ENCODE measurements around the gene FDXACB1. TPM values are rescaled to one million over a fixed set of nuclear protein-coding genes. Genes with fewer than 3 reads are reported as not detected.

FDXACB1 gene
- total and polyA plus RNA-seq, 8 donors = 0.29 to 4.3 (median 1.5) TPM; not detected in 2

- Histone ChIP-seq H3K27ac (no peak overlapping the region), H3K4me1 (peaks cover 0 to 4% (median 0%) of the 10 kb centered on the region in 4 donors), H3K9me3 (no peaks in the 10 kb centered on the region), H3K36me3 (peaks cover 30 to 92% (median 90%) of the 10 kb centered on the region in 4 donors), H3K27me3 (no peaks in the 10 kb centered on the region), H3K4me3 (no peak overlapping the region)
- WGBS, 5 donors = 69 to 82% (median 71%) methylated on average over 3 of the region's 3 CpGs
- intact Hi-C loops (cut with DNase I; ENCODE audit: low total_unique reads) = no loop called here
- DNase-seq = no peak
- TF ChIP-seq POLR2A (IDR thresholded peaks at IDR 0.05) (no peak), CTCF (IDR thresholded peaks at IDR 0.05) (no peak), POLR2AphosphoS5 (IDR thresholded peaks at IDR 0.05) (no peak), EP300 (IDR thresholded peaks at IDR 0.05) (no peak)
Observed at GRCh38 chr11:111860257-111860656, 18.7 kb downstream of the FDXACB1 start.

- H3K4me3 ChIP-seq = no peak overlapping the region
- peaks cover 22 to 95% (median 92%) of the 10 kb centered on the region in 4 donors for H3K36me3 ChIP-seq
- no peak for DNase-seq
- H3K9me3 ChIP-seq = no peaks in the 10 kb centered on the region
- peaks cover 0 to 4% (median 0%) of the 10 kb centered on the region in 4 donors for H3K4me1 ChIP-seq
- TF ChIP-seq CTCF (IDR thresholded peaks at IDR 0.05) (no peak), POLR2A (IDR thresholded peaks at IDR 0.05) (no peak), POLR2AphosphoS5 (IDR thresholded peaks at IDR 0.05) (no peak), EP300 (IDR thresholded peaks at IDR 0.05) (no peak)
- H3K27me3 ChIP-seq = no peaks in the 10 kb centered on the region
- no peak overlapping the region for H3K27ac ChIP-seq
- intact Hi-C loops (cut with DNase I; ENCODE audit: low total_unique reads) = no loop called here
Observed at GRCh38 chr11:111855506-111855905, 23.5 kb downstream of the FDXACB1 start.

- WGBS, 5 donors = 78 to 85% (median 82%) methylated on average over 2 of the region's 2 CpGs
- no peaks in the 10 kb centered on the region for H3K27me3 ChIP-seq
- peaks cover 16 to 95% (median 91%) of the 10 kb centered on the region in 4 donors for H3K36me3 ChIP-seq
- H3K4me1 ChIP-seq = peaks cover 0 to 3% (median 0%) of the 10 kb centered on the region in 4 donors
- no peak overlapping the region for H3K4me3 ChIP-seq
- H3K27ac ChIP-seq = no peak overlapping the region
- H3K9me3 ChIP-seq = no peaks in the 10 kb centered on the region
- TF ChIP-seq EP300 (IDR thresholded peaks at IDR 0.05) (no peak), POLR2A (IDR thresholded peaks at IDR 0.05) (no peak), CTCF (IDR thresholded peaks at IDR 0.05) (no peak), POLR2AphosphoS5 (IDR thresholded peaks at IDR 0.05) (no peak)
- intact Hi-C loops (cut with DNase I; ENCODE audit: low total_unique reads) = no loop called here
- no peak for DNase-seq
Observed at GRCh38 chr11:111852103-111852502, 26.9 kb downstream of the FDXACB1 start.

GRCh38 chr11:111851636-111852035 is 27.3 kb downstream of the FDXACB1 start:
- H3K9me3 ChIP-seq = no peaks in the 10 kb centered on the region
- H3K4me3 ChIP-seq = no peak overlapping the region
- no peak overlapping the region for H3K27ac ChIP-seq
- intact Hi-C loops (cut with DNase I; ENCODE audit: low total_unique reads) = no loop called here
- H3K27me3 ChIP-seq = no peaks in the 10 kb centered on the region
- H3K36me3 ChIP-seq = peaks cover 11 to 95% (median 91%) of the 10 kb centered on the region in 4 donors
- DNase-seq = no peak
- H3K4me1 ChIP-seq = peaks cover 0 to 6% (median 0%) of the 10 kb centered on the region in 4 donors
- TF ChIP-seq POLR2A (IDR thresholded peaks at IDR 0.05) = no peak
- no peak for TF ChIP-seq EP300 (IDR thresholded peaks at IDR 0.05)
- no peak for TF ChIP-seq POLR2AphosphoS5 (IDR thresholded peaks at IDR 0.05)
- no peak for TF ChIP-seq CTCF (IDR thresholded peaks at IDR 0.05)
